Activated naive CD8-positive, alpha-beta T cell treated with anti-CD3 and anti-CD28 coated beads, Interleukin-2, amount 50 U/mL, for 24 hours (primary cell): Measurements from ENCODE around the gene IKZF1.
A peak's percentile ranks its signal among the peaks of the same experiment; 100 is the strongest.

Experiments
- ATAC-seq: fragments of 150-1000 bp; cut with Tn5 transposase; one replicate; pipeline ENCODE4 v1.10.0; 2021
- DNase-seq: peaks from one replicate; pipeline ENCODE4 v3.0.0; 2021
- H3K27ac Mint-ChIP-seq: one replicate; pipeline ENCODE4 v1.8.0; 2021; ENCODE audit warnings: mild to moderate bottlenecking, mixed read lengths
- H3K27me3 Mint-ChIP-seq: one replicate; pipeline ENCODE4 v1.8.0; 2021; ENCODE audit warnings: mixed read lengths
- H3K36me3 Mint-ChIP-seq: one replicate; pipeline ENCODE4 v1.8.0; 2021; ENCODE audit warnings: low read depth, mixed read lengths
- H3K4me1 Mint-ChIP-seq: one replicate; pipeline ENCODE4 v1.8.0; 2021; ENCODE audit warnings: mixed read lengths
- H3K4me3 Mint-ChIP-seq: one replicate; pipeline ENCODE4 v1.8.0; 2021; ENCODE audit warnings: mild to moderate bottlenecking, moderate library complexity, mixed read lengths
- H3K9me3 Mint-ChIP-seq: one replicate; pipeline ENCODE4 v1.8.0; 2021; ENCODE audit warnings: mixed read lengths

Gene IKZF1

GRCh38 chr7:50397320-50397970 lies 92.9 kb downstream of the IKZF1 start:
- Mint-ChIP-seq H3K36me3 (peaks cover 79% of the 10 kb centered on the region), H3K27me3 (no peaks in the 10 kb centered on the region), H3K4me3 (peak overlapping the region; percentile 57), H3K9me3 (no peaks in the 10 kb centered on the region), H3K27ac (peak overlapping the region; percentile 98), H3K4me1 (peaks cover 89% of the 10 kb centered on the region)
- DNase-seq (no peak), ATAC-seq (peak; percentile 17)

GRCh38 chr7:50397971-50398324 lies 93.4 kb downstream of the IKZF1 start:
- DNase-seq (no peak), ATAC-seq (peak; percentile 48)
- H3K4me1 Mint-ChIP-seq: peaks cover 89% of the 10 kb centered on the region
- H3K9me3 Mint-ChIP-seq: no peaks in the 10 kb centered on the region
- H3K27ac Mint-ChIP-seq: peak overlapping the region; percentile 98
- no peaks in the 10 kb centered on the region for H3K27me3 Mint-ChIP-seq
- H3K4me3 Mint-ChIP-seq: peak overlapping the region; percentile 57
- peaks cover 79% of the 10 kb centered on the region for H3K36me3 Mint-ChIP-seq

- Mint-ChIP-seq H3K4me1 (peaks cover 88% of the 10 kb centered on the region), H3K27ac (peak overlapping the region; percentile 98), H3K9me3 (no peaks in the 10 kb centered on the region), H3K4me3 (no peak overlapping the region), H3K27me3 (no peaks in the 10 kb centered on the region), H3K36me3 (peaks cover 78% of the 10 kb centered on the region)
- no peak for ATAC-seq
- no peak for DNase-seq
Measured at GRCh38 chr7:50399206-50399605, 94.7 kb downstream of the IKZF1 start.

GRCh38 chr7:50399635-50400034 lies 95.1 kb downstream of the IKZF1 start:
- no peak overlapping the region for H3K4me3 Mint-ChIP-seq
- peak overlapping the region; percentile 59 for H3K27ac Mint-ChIP-seq
- DNase-seq (no peak), ATAC-seq (no peak)
- H3K9me3 Mint-ChIP-seq: no peaks in the 10 kb centered on the region
- peaks cover 77% of the 10 kb centered on the region for H3K36me3 Mint-ChIP-seq
- peaks cover 88% of the 10 kb centered on the region for H3K4me1 Mint-ChIP-seq
- no peaks in the 10 kb centered on the region for H3K27me3 Mint-ChIP-seq

GRCh38 chr7:50400114-50400513 lies 95.6 kb downstream of the IKZF1 start:
- H3K27me3 Mint-ChIP-seq: no peaks in the 10 kb centered on the region
- no peak for ATAC-seq

GRCh38 chr7:50404392-50404791 lies 99.9 kb downstream of the IKZF1 start:
- no peaks in the 10 kb centered on the region for H3K9me3 Mint-ChIP-seq
- peaks cover 54% of the 10 kb centered on the region for H3K36me3 Mint-ChIP-seq
- no peak overlapping the region for H3K4me3 Mint-ChIP-seq
- DNase-seq (no peak), ATAC-seq (no peak)
- peak overlapping the region; percentile 11 for H3K27ac Mint-ChIP-seq
- peaks cover 92% of the 10 kb centered on the region for H3K4me1 Mint-ChIP-seq
- no peaks in the 10 kb centered on the region for H3K27me3 Mint-ChIP-seq

More at GRCh38 chr7:50400114-50400513, 95.6 kb downstream of the IKZF1 start:
- H3K4me3 Mint-ChIP-seq: no peak overlapping the region
- H3K4me1 Mint-ChIP-seq: peaks cover 88% of the 10 kb centered on the region
- no peak overlapping the region for H3K27ac Mint-ChIP-seq
- no peak for DNase-seq
- H3K9me3 Mint-ChIP-seq: no peaks in the 10 kb centered on the region
- H3K36me3 Mint-ChIP-seq: peaks cover 78% of the 10 kb centered on the region

GRCh38 chr7:50405221-50405620 lies 100.7 kb downstream of the IKZF1 start:
- no peaks in the 10 kb centered on the region for H3K9me3 Mint-ChIP-seq
- peak overlapping the region; percentile 65 for H3K27ac Mint-ChIP-seq
- no peak overlapping the region for H3K4me3 Mint-ChIP-seq
- H3K36me3 Mint-ChIP-seq: peaks cover 49% of the 10 kb centered on the region
- H3K27me3 Mint-ChIP-seq: no peaks in the 10 kb centered on the region
- peaks cover 96% of the 10 kb centered on the region for H3K4me1 Mint-ChIP-seq
- DNase-seq: no peak
- ATAC-seq: no peak

- ATAC-seq: no peak
- Mint-ChIP-seq H3K36me3 (peaks cover 32% of the 10 kb centered on the region), H3K4me1 (peaks cover 98% of the 10 kb centered on the region), H3K27me3 (no peaks in the 10 kb centered on the region), H3K9me3 (no peaks in the 10 kb centered on the region), H3K27ac (peak overlapping the region; percentile 29), H3K4me3 (no peak overlapping the region)
- DNase-seq: no peak
Measured at GRCh38 chr7:50406935-50407334, 102.4 kb downstream of the IKZF1 start.

- ATAC-seq (peak; percentile 70), DNase-seq (peak; percentile 57)
- peaks cover 5% of the 10 kb centered on the region for H3K36me3 Mint-ChIP-seq
- peak overlapping the region; percentile 56 for H3K4me3 Mint-ChIP-seq
- no peaks in the 10 kb centered on the region for H3K27me3 Mint-ChIP-seq
- H3K27ac Mint-ChIP-seq: peak overlapping the region; percentile 86
- no peaks in the 10 kb centered on the region for H3K9me3 Mint-ChIP-seq
- H3K4me1 Mint-ChIP-seq: peaks cover 73% of the 10 kb centered on the region
Measured at GRCh38 chr7:50409856-50410745, 105.6 kb downstream of the IKZF1 start.

GRCh38 chr7:50411332-50411731 lies 106.8 kb downstream of the IKZF1 start:
- DNase-seq (no peak), ATAC-seq (peak; percentile 38)
- no peak overlapping the region for H3K4me3 Mint-ChIP-seq
- peaks cover 72% of the 10 kb centered on the region for H3K4me1 Mint-ChIP-seq
- no peaks in the 10 kb centered on the region for H3K36me3 Mint-ChIP-seq
- no peaks in the 10 kb centered on the region for H3K9me3 Mint-ChIP-seq
- H3K27me3 Mint-ChIP-seq: no peaks in the 10 kb centered on the region
- H3K27ac Mint-ChIP-seq: peak overlapping the region; percentile 86

- no peak for ATAC-seq
- no peaks in the 10 kb centered on the region for H3K27me3 Mint-ChIP-seq
- H3K36me3 Mint-ChIP-seq: no peaks in the 10 kb centered on the region
- no peaks in the 10 kb centered on the region for H3K9me3 Mint-ChIP-seq
- DNase-seq: no peak
- peaks cover 72% of the 10 kb centered on the region for H3K4me1 Mint-ChIP-seq
- H3K27ac Mint-ChIP-seq: no peak overlapping the region
- H3K4me3 Mint-ChIP-seq: no peak overlapping the region
Measured at GRCh38 chr7:50412973-50413372, 108.5 kb downstream of the IKZF1 start.

GRCh38 chr7:50413561-50413960 lies 109.0 kb downstream of the IKZF1 start:
- Mint-ChIP-seq H3K9me3 (no peaks in the 10 kb centered on the region), H3K4me1 (peaks cover 66% of the 10 kb centered on the region), H3K4me3 (no peak overlapping the region), H3K36me3 (no peaks in the 10 kb centered on the region), H3K27me3 (no peaks in the 10 kb centered on the region), H3K27ac (no peak overlapping the region)
- no peak for DNase-seq
- no peak for ATAC-seq

- ATAC-seq (peak; percentile 15), DNase-seq (no peak)
- no peaks in the 10 kb centered on the region for H3K36me3 Mint-ChIP-seq
- H3K4me3 Mint-ChIP-seq: no peak overlapping the region
- H3K27ac Mint-ChIP-seq: peak overlapping the region; percentile 85
- peaks cover 43% of the 10 kb centered on the region for H3K4me1 Mint-ChIP-seq
- H3K9me3 Mint-ChIP-seq: no peaks in the 10 kb centered on the region
- H3K27me3 Mint-ChIP-seq: no peaks in the 10 kb centered on the region
Measured at GRCh38 chr7:50415844-50416364, 111.4 kb downstream of the IKZF1 start.

- ATAC-seq: no peak
- Mint-ChIP-seq H3K9me3 (no peaks in the 10 kb centered on the region), H3K4me1 (peaks cover 36% of the 10 kb centered on the region), H3K36me3 (no peaks in the 10 kb centered on the region), H3K27ac (peak overlapping the region; percentile 85), H3K4me3 (peak overlapping the region; percentile 19), H3K27me3 (no peaks in the 10 kb centered on the region)
- DNase-seq: no peak
Measured at GRCh38 chr7:50416527-50417182, 112.1 kb downstream of the IKZF1 start.
